HEK293T (cell line): Measurements from ENCODE around the gene SLC37A3.

Source experiments
- ARNT ChIP-seq: fragments of 450-650 bp; IDR thresholded peaks from 2 replicates; pipeline ENCODE4 v1.6.1; 2017; ENCODE audit warnings: mild to moderate bottlenecking
- BHLHE40 ChIP-seq: fragments of 450-650 bp; IDR thresholded peaks from 2 replicates; pipeline ENCODE4 v1.6.1; 2016; ENCODE audit warnings: mild to moderate bottlenecking, moderate library complexity, borderline replicate concordance
- ELF4 ChIP-seq: fragments of 450-650 bp; IDR thresholded peaks from 2 replicates; pipeline ENCODE4 v1.6.1; 2017; ENCODE audit warnings: antibody characterized with exemption
- FOXA1 ChIP-seq: fragments of 450-650 bp; IDR thresholded peaks from 2 replicates; pipeline ENCODE4 v1.6.1; 2016; ENCODE audit warnings: mild to moderate bottlenecking
- FOXM1 ChIP-seq: fragments of 450-650 bp; IDR thresholded peaks from 2 replicates; pipeline ENCODE4 v1.6.1; 2017; ENCODE audit warnings: mild to moderate bottlenecking, borderline replicate concordance
- TARDBP ChIP-seq: fragments of 450-650 bp; IDR thresholded peaks from 2 replicates; pipeline ENCODE4 v1.6.1; 2016
- ZNF384 ChIP-seq: fragments of 450-650 bp; IDR thresholded peaks from 2 replicates; pipeline ENCODE4 v1.6.1; 2016

- no peak for TF ChIP-seq FOXM1
- no peak for TF ChIP-seq ARNT
- no peak for TF ChIP-seq ELF4
- TF ChIP-seq TARDBP: no peak
- TF ChIP-seq ZNF384: no peak
- TF ChIP-seq BHLHE40: no peak
- no peak for TF ChIP-seq FOXA1
Observed at GRCh38 chr7:140398821-140399220, 491 bp upstream of the SLC37A3 start.
